Activated CD4-positive, alpha-beta T cell treated with anti-CD3 and anti-CD28 coated beads for 36 hours (primary cell): ENCODE results near the gene SPIRE2. TPM values are rescaled to one million over a fixed set of nuclear protein-coding genes. Genes with fewer than 3 reads are reported as not detected.

ENCODE experiments used
- ATAC-seq: fragments of 200-7000 bp; cut with Tn5 transposase; one replicate; pipeline ENCODE4 v1.10.0; 2021; ENCODE audit warnings: mild to moderate bottlenecking, moderate library complexity
- CTCF ChIA-PET: fragments of 350-600 bp; sonication (Branson Sonifier 250); formaldehyde crosslinking; loops from one replicate; lab custom pipeline; 2021; ENCODE audit warnings: antibody characterized with exemption; lab: Charles Lee
- POLR2A ChIA-PET: fragments of 350-600 bp; sonication (Branson Sonifier 250); formaldehyde crosslinking; loops from one replicate; lab custom pipeline; 2021; ENCODE audit warnings: antibody characterized with exemption, inconsistent platforms; lab: Charles Lee
- DNase-seq: peaks from one replicate; pipeline ENCODE4 v3.0.0-alpha.2; 2020
- H3K27ac Mint-ChIP-seq: one replicate; pipeline ENCODE4 v1.8.0; 2021; ENCODE audit warnings: mixed read lengths
- H3K27me3 Mint-ChIP-seq: one replicate; pipeline ENCODE4 v1.8.0; 2021; ENCODE audit warnings: mixed read lengths
- H3K36me3 Mint-ChIP-seq: one replicate; pipeline ENCODE4 v1.8.0; 2021; ENCODE audit warnings: low read depth, mixed read lengths
- H3K4me1 Mint-ChIP-seq: one replicate; pipeline ENCODE4 v1.8.0; 2021; ENCODE audit warnings: mixed read lengths
- H3K4me3 Mint-ChIP-seq: one replicate; pipeline ENCODE4 v1.8.0; 2021; ENCODE audit warnings: mild to moderate bottlenecking, moderate library complexity, mixed read lengths
- H3K9me3 Mint-ChIP-seq: one replicate; pipeline ENCODE4 v1.8.0; 2021; ENCODE audit warnings: low read depth, mixed read lengths
- intact Hi-C, 2 experiments: fragments of 100-400 bp; cut with DNase I in 1 of 2; cut with micrococcal nuclease in 1 of 2; formaldehyde crosslinking; loops; one replicate each; pipeline versions ENCODE4 v1.14.2 to v1.15.1; 2022 to 2024; cut with DNase I, micrococcal nuclease
- total RNA-seq, 2 experiments: library from RNA; stranded (reverse); gene quantifications; one replicate each; pipeline ENCODE4 v1.2.3, GENCODE V29; 2021

SPIRE2 gene
- total RNA-seq, 2 experiments from 2014 or later = 1.1 to 1.5 TPM

DNA sequence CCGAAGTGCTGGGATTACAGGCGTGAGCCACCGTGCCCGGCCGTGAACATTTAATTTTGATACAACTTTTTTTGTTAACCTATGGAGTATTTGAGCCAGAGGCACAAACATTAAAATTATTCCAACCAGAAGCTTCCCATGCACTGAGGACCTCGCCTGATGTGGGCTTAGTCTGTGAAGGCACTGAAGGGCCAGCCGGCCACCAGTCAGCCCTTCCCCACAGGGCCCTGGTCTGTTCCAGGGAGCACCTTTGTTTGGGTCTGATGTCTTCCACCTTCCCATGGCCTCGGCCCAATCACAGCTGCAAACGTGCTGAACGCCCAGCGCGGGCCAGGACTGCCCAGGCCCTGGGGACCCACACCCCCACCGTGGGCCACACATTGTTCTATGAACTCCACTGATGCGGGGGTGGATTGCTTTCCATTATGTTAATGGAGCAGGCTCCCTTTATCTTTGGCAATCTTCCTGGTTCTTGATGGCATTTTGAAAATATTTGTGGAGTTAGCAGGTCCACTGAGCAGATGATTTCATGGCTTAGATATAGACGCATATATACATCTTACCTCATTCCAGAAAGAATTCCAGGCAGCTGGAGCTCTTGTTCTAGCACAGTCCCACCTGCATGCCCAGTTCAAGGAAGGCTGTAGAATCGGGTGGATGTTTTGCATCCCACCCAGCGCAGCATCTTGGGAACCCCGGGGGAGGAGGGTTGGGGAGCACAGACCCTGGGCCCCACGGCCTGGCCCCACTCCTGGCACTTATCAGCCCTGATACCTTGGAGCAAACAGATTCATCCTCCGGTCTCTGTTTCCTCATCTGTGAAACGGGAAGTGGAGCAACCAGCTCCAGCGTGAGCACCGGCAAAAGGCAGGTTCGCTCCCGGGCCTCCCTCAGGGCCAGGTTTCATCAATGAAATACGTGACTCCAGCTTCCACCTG lies 14.5 kb downstream of the SPIRE2 start:
- Mint-ChIP-seq H3K4me3 (no peak overlapping the region), H3K27me3 (no peaks in the 10 kb centered on the region), H3K9me3 (no peaks in the 10 kb centered on the region), H3K27ac (no peak overlapping the region), H3K4me1 (peaks cover 17% of the 10 kb centered on the region), H3K36me3 (no peaks in the 10 kb centered on the region)
- intact Hi-C loops = no loop called here
- ATAC-seq = no peak
- ChIA-PET CTCF (no interaction called here), POLR2A (no interaction called here)
- no peak for DNase-seq

DNA sequence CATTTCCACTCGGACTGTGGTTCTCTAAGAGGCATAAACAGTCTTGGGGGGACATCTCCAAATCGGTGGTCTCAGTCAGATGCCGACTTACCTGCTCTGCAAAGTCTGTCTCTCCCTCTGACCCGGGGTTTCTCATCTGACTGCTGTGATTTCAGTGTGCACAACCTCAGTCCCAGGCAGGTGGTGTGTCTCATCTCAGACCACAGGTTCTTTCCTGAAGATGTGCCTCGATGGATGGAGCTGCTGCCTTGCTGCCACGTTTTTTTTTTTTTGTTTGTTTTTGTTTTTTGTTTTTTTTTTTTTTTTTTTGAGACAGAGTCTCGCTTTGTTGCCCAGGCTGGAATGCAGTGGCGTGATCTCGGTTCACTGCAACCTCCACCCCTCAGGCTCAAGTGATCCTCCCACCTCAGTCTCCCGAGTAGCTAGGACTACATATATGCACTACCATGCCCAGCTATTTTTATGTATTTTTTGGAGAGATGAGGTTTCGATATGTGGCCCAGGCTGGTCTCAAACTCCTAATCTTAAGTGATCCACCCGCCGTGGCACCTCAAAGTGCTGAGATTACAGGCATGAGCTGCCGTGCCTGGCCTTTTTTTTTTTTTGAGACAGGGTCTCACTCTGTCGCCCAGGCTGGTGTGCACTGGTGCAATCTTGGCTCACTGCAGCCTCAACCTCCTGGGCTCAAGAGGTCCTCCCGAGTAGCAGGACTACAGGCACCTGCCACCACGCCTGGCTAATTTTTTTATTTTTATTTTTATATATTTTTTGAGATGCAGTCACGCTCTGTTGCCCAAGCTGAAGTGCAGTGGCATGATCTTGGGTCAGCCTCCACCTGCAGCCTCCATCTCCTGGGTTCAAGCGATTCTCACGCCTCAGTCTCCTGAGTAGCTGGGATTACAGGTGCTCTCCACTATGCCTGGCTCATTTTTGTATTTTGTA lies 15.4 kb downstream of the SPIRE2 start:
- CTCF ChIA-PET = no interaction called here

DNA sequence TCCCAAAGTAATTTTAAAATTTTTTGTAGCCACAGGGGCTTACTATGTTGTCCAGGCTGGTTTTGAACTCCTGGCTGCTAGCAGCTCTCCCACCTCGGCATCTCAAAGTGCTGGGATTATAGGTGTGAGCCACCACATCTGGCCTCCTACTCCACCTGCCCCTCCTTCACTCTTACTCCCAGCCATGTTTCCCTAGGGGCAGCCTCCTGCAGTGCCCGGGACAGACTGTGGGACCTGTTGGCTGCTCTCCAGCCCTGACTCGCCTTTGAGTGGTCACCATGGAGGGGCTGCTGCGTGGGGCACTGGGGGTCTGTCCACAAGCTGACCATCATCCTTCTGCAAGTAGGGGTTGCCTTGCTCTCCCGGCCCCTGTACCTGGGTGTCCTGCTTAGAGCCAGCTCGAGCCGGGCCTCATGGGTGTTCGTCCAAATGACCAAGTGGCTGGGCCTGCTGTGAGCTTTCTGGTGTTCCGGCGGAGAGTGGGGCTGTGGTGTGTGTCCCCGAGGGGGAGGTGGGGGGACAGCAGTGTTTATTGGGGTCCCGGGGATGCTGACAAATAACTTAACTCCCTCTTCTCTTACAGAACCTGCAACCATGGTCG lies 16.6 kb downstream of the SPIRE2 start:
- intact Hi-C loops = no loop called here
- H3K27ac Mint-ChIP-seq = no peak overlapping the region
- peaks cover 10% of the 10 kb centered on the region for H3K4me1 Mint-ChIP-seq
- DNase-seq = no peak
- no peak for ATAC-seq
- H3K4me3 Mint-ChIP-seq = no peak overlapping the region
- no peaks in the 10 kb centered on the region for H3K36me3 Mint-ChIP-seq
- H3K27me3 Mint-ChIP-seq = no peaks in the 10 kb centered on the region
- ChIA-PET POLR2A (no interaction called here), CTCF (interaction anchor here (1.0 kb wide), 1 partner anchor 65 kb away, joined by 3 read pairs; no protein-coding TSS in a partner anchor)
- H3K9me3 Mint-ChIP-seq = no peaks in the 10 kb centered on the region

More for the DNA sequence above, 15.4 kb downstream of the SPIRE2 start:
- intact Hi-C loops = no loop called here
- Mint-ChIP-seq H3K27ac (no peak overlapping the region), H3K36me3 (no peaks in the 10 kb centered on the region), H3K9me3 (no peaks in the 10 kb centered on the region), H3K4me1 (peaks cover 11% of the 10 kb centered on the region), H3K4me3 (no peak overlapping the region), H3K27me3 (no peaks in the 10 kb centered on the region)
- DNase-seq = no peak
- POLR2A ChIA-PET = no interaction called here
- no peak for ATAC-seq

DNA sequence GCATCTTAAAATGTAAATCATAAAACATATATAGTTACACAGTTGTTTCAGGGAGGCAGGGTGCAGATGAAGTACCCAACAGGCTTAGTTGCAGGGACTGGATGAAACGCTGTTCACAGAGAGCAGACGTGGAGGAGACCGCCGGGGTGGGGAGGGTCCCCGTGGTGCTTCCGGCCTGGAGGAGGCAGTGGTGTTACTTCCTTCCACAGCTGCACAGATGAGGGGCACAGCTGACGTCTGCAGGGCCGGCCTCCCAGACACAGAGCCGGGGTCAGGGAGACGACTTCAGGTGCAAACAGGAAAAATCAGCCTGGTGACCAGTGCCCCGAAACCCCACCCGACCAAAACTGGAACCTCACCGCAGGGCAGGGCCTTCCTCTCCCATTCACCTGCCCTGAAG lies 17.1 kb downstream of the SPIRE2 start:
- peak; percentile 34 for DNase-seq
- no peaks in the 10 kb centered on the region for H3K36me3 Mint-ChIP-seq
- peaks cover 10% of the 10 kb centered on the region for H3K4me1 Mint-ChIP-seq
- no peaks in the 10 kb centered on the region for H3K27me3 Mint-ChIP-seq
- no peaks in the 10 kb centered on the region for H3K9me3 Mint-ChIP-seq
- CTCF ChIA-PET = interaction anchor here (1.0 kb wide), 1 partner anchor 65 kb away, joined by 3 read pairs; no protein-coding TSS in a partner anchor
- POLR2A ChIA-PET = no interaction called here
- no peak overlapping the region for H3K27ac Mint-ChIP-seq
- ATAC-seq = peak; percentile 47
- intact Hi-C loops = no loop called here
- no peak overlapping the region for H3K4me3 Mint-ChIP-seq

DNA sequence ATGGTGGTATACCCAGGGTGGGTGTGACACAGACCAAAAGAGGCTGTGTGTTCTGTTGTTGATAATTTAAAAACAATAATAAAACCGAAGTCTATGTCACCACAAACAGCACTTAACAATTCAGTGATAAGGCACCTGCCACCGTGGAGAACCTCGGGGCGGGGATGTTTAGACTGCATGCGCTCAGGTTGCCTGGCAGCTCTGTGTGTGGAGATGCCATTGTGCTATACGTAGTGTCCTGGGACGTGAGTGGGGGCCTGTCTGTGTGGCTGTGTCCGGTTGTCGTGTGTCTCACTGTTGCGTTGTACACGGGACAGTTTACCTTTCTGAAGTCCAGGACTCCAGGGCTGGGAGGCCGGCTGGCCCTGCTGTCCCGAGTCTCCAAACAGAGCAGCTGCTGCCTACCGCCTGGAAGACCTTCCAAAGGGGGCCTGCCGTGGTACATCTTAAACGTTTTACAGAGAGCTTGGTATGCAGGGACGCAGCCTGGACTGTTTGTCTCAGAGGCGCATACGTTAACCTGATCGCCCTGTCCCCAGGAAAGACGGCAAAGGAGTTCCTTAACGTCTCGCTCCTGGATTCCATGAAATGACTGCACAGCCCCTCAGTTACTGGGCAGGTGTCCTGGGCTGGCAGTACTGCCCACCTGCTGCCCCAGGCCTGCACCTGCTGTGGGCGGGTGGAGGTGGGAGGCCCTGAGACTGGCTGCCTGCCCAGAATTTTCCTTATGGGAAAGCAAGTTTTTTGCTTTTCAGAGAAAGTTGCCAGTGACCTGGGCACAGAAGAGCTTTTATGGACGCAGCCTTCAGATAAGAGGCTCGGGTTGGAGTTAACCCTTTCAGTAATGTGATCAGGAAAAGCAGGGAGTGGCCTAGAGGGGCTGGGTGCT lies 19.0 kb downstream of the SPIRE2 start:
- no peaks in the 10 kb centered on the region for H3K36me3 Mint-ChIP-seq
- CTCF ChIA-PET = no interaction called here
- DNase-seq (no peak), ATAC-seq (no peak)
- no peak overlapping the region for H3K4me3 Mint-ChIP-seq
- no peak overlapping the region for H3K27ac Mint-ChIP-seq
- intact Hi-C loops = no loop called here
- no peaks in the 10 kb centered on the region for H3K9me3 Mint-ChIP-seq
- no peaks in the 10 kb centered on the region for H3K27me3 Mint-ChIP-seq
- POLR2A ChIA-PET = no interaction called here
- peaks cover 8% of the 10 kb centered on the region for H3K4me1 Mint-ChIP-seq

DNA sequence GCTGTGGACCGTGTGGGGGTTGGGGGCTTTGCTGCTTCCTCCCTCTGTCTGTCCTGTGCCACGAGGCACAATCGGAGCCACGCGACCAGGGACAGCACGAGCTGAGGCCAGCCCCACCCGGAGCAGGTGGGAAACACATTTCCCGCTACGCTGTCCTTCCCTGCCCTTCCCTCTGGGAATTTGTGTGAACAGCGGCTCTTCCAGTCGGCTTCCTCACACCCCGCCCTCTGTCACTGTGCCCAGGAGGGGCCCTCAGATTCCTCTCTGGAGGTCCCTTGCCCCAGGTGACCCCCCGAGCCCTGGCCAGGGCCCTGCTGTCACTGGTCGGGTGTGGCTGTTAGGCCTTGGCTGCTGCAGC lies 19.6 kb downstream of the SPIRE2 start:
- peaks cover 8% of the 10 kb centered on the region for H3K4me1 Mint-ChIP-seq
- CTCF ChIA-PET = no interaction called here
- H3K27ac Mint-ChIP-seq = no peak overlapping the region
- ATAC-seq (no peak), DNase-seq (no peak)
- intact Hi-C loops = no loop called here
- H3K9me3 Mint-ChIP-seq = no peaks in the 10 kb centered on the region
- no peaks in the 10 kb centered on the region for H3K27me3 Mint-ChIP-seq
- no peak overlapping the region for H3K4me3 Mint-ChIP-seq
- POLR2A ChIA-PET = no interaction called here
- no peaks in the 10 kb centered on the region for H3K36me3 Mint-ChIP-seq

DNA sequence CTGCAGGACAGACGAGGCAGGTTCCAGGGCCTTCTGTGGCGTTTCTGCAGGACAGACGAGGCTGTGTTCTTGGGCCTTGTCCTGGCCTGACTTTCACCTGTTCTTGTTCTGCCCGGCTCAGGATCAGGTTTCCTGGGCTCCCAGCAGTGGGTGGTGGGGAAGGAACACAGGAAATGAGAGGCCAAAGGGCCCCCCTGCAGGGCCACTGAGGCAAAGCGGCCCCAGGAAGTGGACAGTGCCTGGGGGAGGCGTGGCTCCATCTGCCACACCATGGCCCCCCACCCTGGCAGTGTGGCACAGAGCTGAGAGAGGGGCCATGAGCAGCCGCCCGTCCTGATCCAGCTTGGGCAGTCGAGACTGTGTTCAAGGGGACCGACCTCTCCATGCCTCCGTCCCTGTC lies 20.7 kb downstream of the SPIRE2 start:
- POLR2A ChIA-PET = no interaction called here
- intact Hi-C loops = no loop called here
- Mint-ChIP-seq H3K27me3 (no peaks in the 10 kb centered on the region), H3K9me3 (no peaks in the 10 kb centered on the region), H3K27ac (no peak overlapping the region), H3K4me1 (peaks cover 8% of the 10 kb centered on the region), H3K36me3 (no peaks in the 10 kb centered on the region), H3K4me3 (no peak overlapping the region)
- CTCF ChIA-PET = interaction anchor here (1.2 kb wide), 1 partner anchor 11 kb away, joined by 3 read pairs; no protein-coding TSS in a partner anchor
- DNase-seq = no peak
- no peak for ATAC-seq

GRCh38 chr16:89853306-89853993 lies 25.2 kb downstream of the SPIRE2 start:
- Mint-ChIP-seq H3K36me3 (no peaks in the 10 kb centered on the region), H3K27me3 (no peaks in the 10 kb centered on the region), H3K4me1 (no peaks in the 10 kb centered on the region), H3K9me3 (no peaks in the 10 kb centered on the region), H3K27ac (no peak overlapping the region), H3K4me3 (no peak overlapping the region)
- DNase-seq (no peak), ATAC-seq (no peak)
- POLR2A ChIA-PET = no interaction called here
- intact Hi-C loops = no loop called here
- CTCF ChIA-PET = interaction anchor here (0.8 kb wide), 1 partner anchor 37 kb away, joined by 3 read pairs; the partner anchor contains the start of gene FANCA

GRCh38 chr16:89855301-89855945 lies 27.1 kb downstream of the SPIRE2 start:
- intact Hi-C loops = no loop called here

DNA sequence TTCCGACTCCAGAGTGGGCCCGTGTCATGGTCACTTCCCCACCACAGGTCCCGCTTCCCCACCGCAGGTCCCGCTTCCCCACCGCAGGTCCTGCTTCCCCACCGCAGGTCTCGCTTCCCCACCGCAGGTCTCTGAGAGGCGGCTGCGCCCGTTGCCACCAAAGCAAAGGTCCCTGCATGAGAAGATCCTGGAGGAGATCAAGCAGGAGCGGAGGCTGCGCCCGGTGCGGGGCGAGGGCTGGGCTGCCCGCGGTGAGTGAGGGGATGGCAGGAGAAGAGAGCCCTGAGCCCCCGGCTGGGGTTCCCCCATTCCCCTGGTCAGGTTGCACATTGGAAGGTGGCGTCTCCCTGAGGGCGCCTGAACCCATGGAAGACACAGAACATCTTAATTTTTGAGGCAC lies 27.7 kb downstream of the SPIRE2 start:
- ChIA-PET CTCF (no interaction called here), POLR2A (no interaction called here)
- Mint-ChIP-seq H3K27me3 (no peaks in the 10 kb centered on the region), H3K36me3 (no peaks in the 10 kb centered on the region), H3K4me3 (no peak overlapping the region), H3K4me1 (peaks cover 1% of the 10 kb centered on the region), H3K27ac (no peak overlapping the region), H3K9me3 (no peaks in the 10 kb centered on the region)
- ATAC-seq = no peak
- DNase-seq = no peak
- intact Hi-C loops = no loop called here

More at GRCh38 chr16:89855301-89855945, 27.1 kb downstream of the SPIRE2 start:
- CTCF ChIA-PET = interaction anchor here (0.5 kb wide), 1 partner anchor 150 kb away, joined by 3 read pairs; no protein-coding TSS in a partner anchor
- no peaks in the 10 kb centered on the region for H3K27me3 Mint-ChIP-seq
- DNase-seq = no peak
- no peaks in the 10 kb centered on the region for H3K9me3 Mint-ChIP-seq
- no peaks in the 10 kb centered on the region for H3K36me3 Mint-ChIP-seq
- H3K4me3 Mint-ChIP-seq = no peak overlapping the region
- H3K4me1 Mint-ChIP-seq = no peaks in the 10 kb centered on the region
- ATAC-seq = no peak
- POLR2A ChIA-PET = no interaction called here
- no peak overlapping the region for H3K27ac Mint-ChIP-seq
